Endothelial cell of umbilical vein (primary cell): ENCODE measurements around the gene CTAG1A.

Source experiments
- EZH2 ChIP-seq: IDR thresholded peaks from 2 replicates; pipeline ENCODE4 v1.6.1; 2012; ENCODE audit warnings: borderline replicate concordance, low read depth, mild to moderate bottlenecking, moderate library complexity, low read length, inconsistent platforms; ENCODE audit not compliant: severe bottlenecking
- POLR2A ChIP-seq: IDR thresholded peaks from 2 replicates; pipeline ENCODE4 v1.6.1; 2012; ENCODE audit warnings: low read depth, mild to moderate bottlenecking, control low read depth, low read length
- POLR2AphosphoS5 ChIP-seq: IDR thresholded peaks from 2 replicates; pipeline ENCODE4 v1.6.1; 2012; ENCODE audit warnings: low read depth, mild to moderate bottlenecking, control low read depth, low read length, moderate library complexity; ENCODE audit not compliant: insufficient read depth
- TF ChIP-seq, protein P1 (sequence below), 2 donors: IDR thresholded peaks; 1 replicate in 1 of 2; 2 replicates in 1 of 2; pipeline ENCODE4 v1.5.1; 2011; ENCODE audit warnings: low read length in 2 of 2, mild to moderate bottlenecking in 2 of 2, moderate library complexity in 2 of 2, control low read depth in 1 of 2, inconsistent platforms in 1 of 2, low read depth in 1 of 2; ENCODE audit not compliant: insufficient read depth in 1 of 2; ENCODE audit errors: extremely low read depth in 1 of 2

DNA sequence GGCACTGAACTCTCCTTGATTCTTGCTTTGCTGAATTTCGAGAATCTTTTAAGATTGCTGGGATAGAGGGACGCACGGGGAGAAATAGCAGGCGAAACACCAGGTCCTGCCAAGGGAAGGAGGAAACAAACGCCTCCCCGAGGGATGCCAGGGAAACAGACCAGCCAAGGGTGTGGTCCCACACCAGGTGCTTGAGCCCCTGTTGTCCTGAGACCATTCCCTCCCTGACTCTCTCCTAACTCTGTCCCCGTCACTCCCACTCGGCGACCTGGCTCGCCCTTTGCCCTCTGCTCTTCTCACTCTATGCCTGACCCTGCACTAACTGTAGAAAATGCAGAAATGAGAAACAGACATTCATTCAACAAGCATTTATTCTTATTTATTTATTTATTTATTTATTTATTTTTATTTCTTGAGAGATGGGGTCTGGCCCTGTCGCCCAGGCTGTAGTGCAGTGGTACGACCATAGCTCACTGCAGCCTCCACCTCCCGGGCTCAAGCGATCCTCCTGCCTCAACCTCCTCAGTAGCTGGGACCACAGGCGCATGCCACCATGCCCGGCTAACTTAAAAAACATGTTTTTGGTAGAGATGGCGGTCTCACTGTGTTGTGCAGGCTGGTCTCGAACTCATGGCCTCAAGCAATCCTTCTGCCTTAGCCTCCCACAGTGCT is 18.0 kb downstream of the CTAG1A start:
- TF ChIP-seq, protein P1, sequence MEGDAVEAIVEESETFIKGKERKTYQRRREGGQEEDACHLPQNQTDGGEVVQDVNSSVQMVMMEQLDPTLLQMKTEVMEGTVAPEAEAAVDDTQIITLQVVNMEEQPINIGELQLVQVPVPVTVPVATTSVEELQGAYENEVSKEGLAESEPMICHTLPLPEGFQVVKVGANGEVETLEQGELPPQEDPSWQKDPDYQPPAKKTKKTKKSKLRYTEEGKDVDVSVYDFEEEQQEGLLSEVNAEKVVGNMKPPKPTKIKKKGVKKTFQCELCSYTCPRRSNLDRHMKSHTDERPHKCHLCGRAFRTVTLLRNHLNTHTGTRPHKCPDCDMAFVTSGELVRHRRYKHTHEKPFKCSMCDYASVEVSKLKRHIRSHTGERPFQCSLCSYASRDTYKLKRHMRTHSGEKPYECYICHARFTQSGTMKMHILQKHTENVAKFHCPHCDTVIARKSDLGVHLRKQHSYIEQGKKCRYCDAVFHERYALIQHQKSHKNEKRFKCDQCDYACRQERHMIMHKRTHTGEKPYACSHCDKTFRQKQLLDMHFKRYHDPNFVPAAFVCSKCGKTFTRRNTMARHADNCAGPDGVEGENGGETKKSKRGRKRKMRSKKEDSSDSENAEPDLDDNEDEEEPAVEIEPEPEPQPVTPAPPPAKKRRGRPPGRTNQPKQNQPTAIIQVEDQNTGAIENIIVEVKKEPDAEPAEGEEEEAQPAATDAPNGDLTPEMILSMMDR (IDR thresholded peaks at IDR 0.05; ENCODE audit: extremely low read depth in 1 of 2, insufficient read depth in 1 of 2, low read depth in 1 of 2, low read length in 2 of 2), result no peak
- TF ChIP-seq POLR2AphosphoS5 (no peak), POLR2A (no peak), EZH2 (no peak)
